HepG2 (cell line): ENCODE results near the gene COPZ2. TPM values are rescaled to one million over a fixed set of nuclear protein-coding genes. Genes with fewer than 3 reads are reported as not detected.

ENCODE experiments used
- CEBPZ ChIP-seq: IDR thresholded peaks from 2 replicates; pipeline ENCODE4 v1.6.1; 2012; ENCODE audit warnings: low read length, improper control_type of control experiment
- MEIS2 ChIP-seq: sonication (generic); formaldehyde crosslinking; IDR thresholded peaks from 2 replicates; pipeline ENCODE4 v1.9.0; 2021; ENCODE audit warnings: mild to moderate bottlenecking, missing genetic modification reagents
- MNT ChIP-seq: fragments of 450-650 bp; IDR thresholded peaks from 2 replicates; pipeline ENCODE4 v1.6.1; 2016
- PRPF4 ChIP-seq: fragments of 200-400 bp; formaldehyde crosslinking; IDR thresholded peaks from 2 replicates; pipeline ENCODE4 v1.6.1; 2016; ENCODE audit warnings: low read length, low read depth; ENCODE audit not compliant: poor library complexity, severe bottlenecking
- RERE ChIP-seq: IDR thresholded peaks from 2 replicates; pipeline ENCODE4 v1.6.1; 2016; ENCODE audit warnings: low read depth, missing genetic modification reagents, missing compliant biosample characterization
- RFXANK ChIP-seq: IDR thresholded peaks from 2 replicates; pipeline ENCODE4 v1.6.1; 2016
- SMAD3 ChIP-seq: sonication (generic); formaldehyde crosslinking; IDR thresholded peaks from 2 replicates; pipeline ENCODE4 v1.4.0; 2020; ENCODE audit warnings: missing genetic modification reagents
- SSRP1 ChIP-seq: IDR thresholded peaks from 2 replicates; pipeline ENCODE4 v1.6.1; 2016; ENCODE audit warnings: control low read depth
- ZMYM4 ChIP-seq: sonication (generic); formaldehyde crosslinking; IDR thresholded peaks from 2 replicates; pipeline ENCODE4 v1.8.1; 2023; ENCODE audit warnings: mild to moderate bottlenecking, missing genetic modification reagents
- ZNF562 ChIP-seq: sonication (generic); formaldehyde crosslinking; IDR thresholded peaks from 2 replicates; pipeline ENCODE4 v1.8.0; 2022; ENCODE audit warnings: missing genetic modification reagents, borderline replicate concordance
- ZNF770 ChIP-seq: sonication (generic); formaldehyde crosslinking; IDR thresholded peaks from 2 replicates; pipeline ENCODE4 v1.5.0; 2020; ENCODE audit warnings: mild to moderate bottlenecking, missing genetic modification reagents
- ZNF777 ChIP-seq: sonication (generic); formaldehyde crosslinking; IDR thresholded peaks from 2 replicates; pipeline ENCODE4 v1.4.0; 2020; ENCODE audit warnings: missing genetic modification reagents
- ZNF784 ChIP-seq: sonication (generic); formaldehyde crosslinking; IDR thresholded peaks from 2 replicates; pipeline ENCODE4 v1.5.1; 2020; ENCODE audit warnings: missing genetic modification reagents, mild to moderate bottlenecking, borderline replicate concordance
- ZNF883 ChIP-seq: sonication (generic); formaldehyde crosslinking; IDR thresholded peaks from 2 replicates; pipeline ENCODE4 v1.5.1; 2020; ENCODE audit warnings: mild to moderate bottlenecking, missing genetic modification reagents; ENCODE audit errors: not compliant biosample characterization
- ZNF891 ChIP-seq: sonication (generic); formaldehyde crosslinking; IDR thresholded peaks from 2 replicates; pipeline ENCODE4 v1.5.0; 2020; ENCODE audit warnings: mild to moderate bottlenecking, missing genetic modification reagents
- polyA plus RNA-seq, 8 experiments: library from polyadenylated mRNA; depleted of rRNA in 3 of 8; stranded (reverse) in 7 of 8; unstranded in 1 of 8; fragments of >200 nt; fragmentation: Illumina TruSeq in 4 of 8; extraction: Trizol in 4 of 8; gene quantifications; 2 replicates each; pipeline versions ENCODE4 v1.2.1 to v1.2.3, GENCODE V29; 2011 to 2016; ENCODE audit warnings: low read depth in 4 of 8, missing spikeins in 1 of 8, mixed read lengths in 1 of 8; ENCODE audit not compliant: insufficient read depth in 1 of 8
- total RNA-seq, 5 experiments: library from RNA; depleted of rRNA; stranded (reverse); fragments of >200 nt; fragmentation: Illumina TruSeq; extraction: Trizol; gene quantifications; 2 replicates each; pipeline ENCODE4 v1.2.3, GENCODE V29; 2016; ENCODE audit warnings: low read depth in 1 of 5

The COPZ2 gene
- total and polyA plus RNA-seq, 2 of the 13 experiments (the other 11 are each of a cell fraction or from before 2014, with no cell fraction given): 0.61 to 1.5 TPM

- TF ChIP-seq CEBPZ (no peak), ZNF562 (CRISPR knock-in tag) (no peak), MNT (peak; percentile 69), MEIS2 (peak; percentile 63; the same call in 1 of the 2 replicates), ZNF891 (CRISPR knock-in tag) (peak; percentile 88; the same call in 1 of the 2 replicates), ZNF777 (CRISPR knock-in tag) (no peak), PRPF4 (no peak), RFXANK (CRISPR knock-in tag) (no peak), ZNF770 (CRISPR knock-in tag) (peak; percentile 4; the same call in 1 of the 2 replicates), SSRP1 (CRISPR knock-in tag) (no peak), SMAD3 (CRISPR knock-in tag) (0 out of 2 replicates have a peak, but pooled peaks have one; percentile 33), RERE (CRISPR knock-in tag) (no peak), ZNF883 (no peak), ZNF784 (CRISPR knock-in tag) (no peak), ZMYM4 (CRISPR knock-in tag) (peak; percentile 70)
These were observed 12.3 kb downstream of the COPZ2 start (continued) for GRCh38 chr17:48025040-48025903.
